ENCODE data around the gene ZNF407.

ZNF407 gene

DNA sequence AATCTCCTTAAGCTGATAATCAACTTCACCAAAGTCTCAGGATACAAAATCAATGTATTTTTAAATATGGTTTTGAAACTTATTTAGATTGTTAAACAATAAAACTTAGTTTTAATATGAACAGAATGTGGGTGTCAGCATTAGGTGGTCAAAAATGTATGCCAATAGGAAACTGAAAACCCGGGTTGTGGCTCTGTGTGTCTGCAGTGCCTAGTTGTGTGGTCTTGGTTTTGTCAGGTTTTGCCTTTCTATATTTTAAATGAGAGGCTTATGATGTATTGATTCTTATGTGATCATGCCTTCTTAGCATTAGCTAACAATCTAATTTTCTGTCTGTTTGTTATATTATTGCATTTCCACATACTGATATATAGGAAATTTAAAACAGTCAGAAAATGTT lies 227.8 kb downstream of the ZNF407 start:
- DNase-seq (ENCODE audit: low read depth in 3 of 3) = no peak

DNA sequence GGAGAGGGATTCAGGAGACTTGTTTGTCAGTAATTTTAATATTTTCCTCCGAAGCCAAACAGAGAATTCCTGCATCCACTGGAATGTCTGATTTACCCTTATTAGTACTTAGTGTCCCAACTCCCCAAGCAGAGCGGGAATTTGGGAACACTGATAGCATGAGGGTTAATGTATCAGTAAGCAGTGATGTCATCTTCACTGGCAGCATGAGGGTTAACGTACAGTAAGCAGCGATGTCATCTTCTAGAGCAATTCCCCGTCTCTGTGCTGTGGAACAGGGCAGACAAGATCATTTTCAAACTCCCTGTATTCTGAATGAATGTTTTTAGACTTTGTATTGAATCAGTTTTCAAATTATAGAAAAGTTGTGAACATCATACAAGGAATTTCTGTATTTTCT lies 228.9 kb downstream of the ZNF407 start:
- DNase-seq (ENCODE audit: low read depth in 3 of 3) = no peak

DNA sequence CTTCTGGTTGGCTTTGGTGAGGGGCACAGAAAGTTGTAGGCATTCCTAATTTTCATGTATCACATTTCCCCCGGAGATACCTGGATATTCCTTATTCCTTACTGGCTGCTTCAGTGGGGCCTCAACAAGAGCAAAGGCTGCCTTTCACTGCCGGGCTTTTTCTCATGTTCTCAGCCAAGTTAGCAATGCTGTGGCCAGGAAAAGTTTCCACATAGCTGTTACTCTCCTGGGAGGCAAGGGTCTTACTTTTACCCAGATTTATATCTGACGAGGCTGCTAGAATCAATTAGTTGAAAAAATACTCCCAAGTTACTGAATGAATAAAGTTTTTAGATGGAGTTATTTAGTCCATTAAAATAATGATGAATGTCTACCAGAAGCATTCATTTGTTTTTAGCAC lies 230.5 kb downstream of the ZNF407 start:
- DNase-seq (ENCODE audit: low read depth in 3 of 3) = no peak

DNA sequence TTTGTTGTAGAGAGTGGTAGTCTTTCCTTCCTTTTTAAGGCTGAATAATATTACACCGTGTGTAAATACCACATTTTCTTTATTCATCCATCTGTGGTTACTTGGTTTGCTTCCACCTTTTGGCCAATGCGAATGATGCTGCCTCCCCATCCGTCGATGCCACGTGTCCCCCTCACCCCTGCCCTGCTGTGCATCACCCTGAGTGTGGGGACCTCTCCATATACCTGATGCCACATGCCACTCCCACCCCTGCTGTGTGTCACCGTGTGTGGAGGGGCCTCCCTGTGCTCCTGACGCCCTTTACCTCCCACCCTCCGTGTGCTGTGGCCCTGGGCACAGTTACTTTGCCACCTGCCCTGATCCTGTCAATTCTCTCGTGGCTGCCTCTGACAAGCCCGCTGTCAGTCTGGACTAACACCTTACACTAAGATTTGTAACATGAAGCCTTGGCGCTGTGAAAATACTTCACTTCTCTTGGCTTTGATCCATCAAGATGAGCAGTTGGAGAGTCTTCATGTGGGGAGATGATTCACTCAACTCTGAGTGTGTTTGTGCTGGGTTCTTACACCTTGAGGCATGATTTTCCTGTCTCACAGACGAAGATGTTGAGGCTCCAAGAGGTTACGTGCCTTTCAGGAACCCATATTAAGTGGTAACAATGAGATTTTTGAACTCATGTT lies 234.0 kb downstream of the ZNF407 start:
- DNase-seq (ENCODE audit: low read depth in 3 of 3) = no peak

DNA sequence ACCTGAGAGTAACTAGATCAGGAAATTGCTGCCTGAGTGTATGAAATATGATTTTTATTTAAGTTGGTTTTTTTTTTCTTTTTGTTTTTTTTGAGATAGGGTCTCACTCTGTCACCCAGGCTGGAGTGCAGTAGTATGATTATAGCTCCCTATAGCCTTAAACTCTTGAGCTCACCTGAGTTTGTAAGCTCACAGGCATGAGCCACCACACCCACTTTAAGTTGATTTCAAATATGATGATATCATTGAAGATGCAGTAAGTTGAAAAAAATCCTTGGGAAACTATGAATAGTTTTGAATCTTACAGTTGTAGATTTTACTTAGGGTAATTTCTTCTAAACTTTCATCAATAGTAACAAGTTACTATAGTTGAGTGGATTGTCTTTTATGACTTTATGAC lies 234.7 kb downstream of the ZNF407 start:
- no peak for DNase-seq (ENCODE audit: low read depth in 3 of 3)

DNA sequence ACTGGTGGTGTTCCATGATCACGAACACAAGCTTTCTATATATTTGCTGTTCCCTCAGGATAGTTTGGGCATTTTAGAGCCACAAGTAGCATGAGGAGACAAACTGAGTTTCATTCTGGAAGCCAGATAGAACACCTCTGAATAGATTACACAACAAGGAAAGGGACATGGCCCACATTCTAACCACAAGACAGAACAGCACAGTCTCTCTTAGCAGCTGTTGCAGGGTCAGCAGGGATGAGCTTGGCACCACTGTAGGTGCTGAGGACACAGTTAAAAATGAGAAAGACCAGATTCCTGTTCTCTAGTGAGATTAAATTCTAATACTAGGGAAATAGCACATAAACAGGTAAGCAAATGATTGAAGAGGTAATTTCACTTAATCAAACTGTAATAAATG lies 235.3 kb downstream of the ZNF407 start:
- no peak for DNase-seq (ENCODE audit: low read depth in 3 of 3)

DNA sequence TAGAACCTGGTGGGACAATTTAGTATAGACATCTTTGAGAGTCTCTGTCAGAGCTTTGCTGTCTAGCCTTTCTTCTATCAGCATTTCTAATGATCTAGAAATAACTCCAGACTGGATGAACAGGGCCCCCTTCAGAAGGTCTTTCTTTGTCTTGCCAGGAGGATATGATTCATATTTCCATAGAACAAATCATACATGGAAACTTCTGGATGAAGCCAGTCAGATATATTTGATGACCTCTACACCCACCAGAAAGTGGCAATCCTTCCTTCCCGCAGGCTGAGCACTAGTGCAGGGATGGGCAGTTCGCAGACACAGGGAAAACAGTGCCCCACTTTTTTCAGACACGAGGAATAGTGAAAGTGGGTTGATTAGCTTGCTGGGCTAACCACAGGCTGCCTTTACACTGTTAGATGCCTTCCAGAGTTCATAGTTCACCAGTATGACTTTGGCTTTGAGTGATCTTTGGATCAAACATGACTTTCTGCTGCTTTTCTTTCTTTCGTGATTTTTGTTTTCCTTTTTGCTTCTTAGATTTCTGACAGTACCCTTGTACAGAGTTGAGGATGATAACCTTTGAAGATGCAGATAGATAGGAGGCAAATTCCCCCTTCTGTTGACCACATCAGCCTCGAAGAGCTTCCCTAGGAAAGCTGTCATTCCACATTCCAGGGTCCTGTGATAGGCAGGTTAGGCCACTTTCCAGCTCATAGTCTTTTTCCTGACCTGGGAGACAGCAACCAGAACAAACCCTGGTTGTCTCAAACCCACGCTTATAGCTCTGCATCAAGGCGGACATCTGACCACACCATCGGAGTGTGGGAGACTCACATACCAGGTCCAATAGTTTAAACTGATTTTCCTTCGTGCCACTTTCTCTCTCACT lies 237.0 kb downstream of the ZNF407 start:
- DNase-seq (ENCODE audit: low read depth in 3 of 3) = no peak

GRCh38 chr18:74836296-74837139 lies 238.8 kb downstream of the ZNF407 start:
- no peak for DNase-seq (ENCODE audit: low read depth in 3 of 3)

DNA sequence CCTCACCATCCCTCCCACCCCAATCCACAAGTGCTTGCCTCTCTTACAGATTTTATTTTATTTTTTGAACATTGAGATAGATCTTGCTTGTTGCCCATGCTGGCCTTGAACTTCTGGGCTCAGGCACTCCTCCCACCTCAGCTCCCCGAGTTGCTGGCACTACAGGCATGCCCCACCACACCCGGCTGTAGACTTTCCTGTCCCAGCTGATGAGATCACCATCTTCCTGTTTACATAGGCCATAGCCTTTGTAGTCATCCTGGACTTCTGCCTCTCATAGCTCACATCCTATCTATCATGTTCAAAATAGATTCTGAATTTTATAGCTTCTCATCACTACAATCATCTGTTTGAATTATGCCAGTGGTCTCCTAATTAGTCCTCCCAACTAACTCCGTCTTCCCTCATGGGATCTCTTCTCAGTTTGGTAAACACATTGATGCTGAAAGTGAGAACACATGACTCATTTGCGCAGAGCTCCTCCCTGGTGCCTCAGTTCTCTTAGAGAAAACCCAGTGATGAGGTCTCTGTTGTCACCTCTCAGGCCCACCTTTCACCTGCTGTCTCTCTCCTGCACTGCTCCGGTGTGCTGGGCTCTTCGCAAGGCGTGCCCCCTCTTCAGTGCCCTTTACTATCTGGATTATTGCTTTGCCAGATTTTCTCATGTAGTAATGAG lies 243.0 kb downstream of the ZNF407 start:
- DNase-seq (ENCODE audit: low read depth in 3 of 3) = no peak

DNA sequence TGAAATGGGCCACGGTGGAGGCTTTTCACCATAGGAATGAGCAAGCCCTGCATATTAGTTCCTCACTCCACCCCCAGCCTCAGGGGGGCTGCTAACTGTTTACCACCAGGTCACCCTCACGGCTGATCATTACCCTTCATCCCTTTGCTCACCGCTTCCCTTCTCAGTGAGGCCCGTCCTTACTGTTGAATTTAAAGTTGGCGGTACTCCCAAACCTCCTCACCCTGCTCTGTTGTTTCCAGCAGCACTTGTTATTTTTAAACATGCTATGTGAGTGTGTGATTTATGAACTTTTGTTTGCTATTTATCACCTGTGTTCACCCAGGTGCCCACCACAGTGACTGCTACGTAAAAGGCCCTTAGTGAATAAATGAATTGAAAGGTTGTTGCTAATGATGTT lies 243.6 kb downstream of the ZNF407 start:
- no peak for DNase-seq (ENCODE audit: low read depth in 3 of 3)

DNA sequence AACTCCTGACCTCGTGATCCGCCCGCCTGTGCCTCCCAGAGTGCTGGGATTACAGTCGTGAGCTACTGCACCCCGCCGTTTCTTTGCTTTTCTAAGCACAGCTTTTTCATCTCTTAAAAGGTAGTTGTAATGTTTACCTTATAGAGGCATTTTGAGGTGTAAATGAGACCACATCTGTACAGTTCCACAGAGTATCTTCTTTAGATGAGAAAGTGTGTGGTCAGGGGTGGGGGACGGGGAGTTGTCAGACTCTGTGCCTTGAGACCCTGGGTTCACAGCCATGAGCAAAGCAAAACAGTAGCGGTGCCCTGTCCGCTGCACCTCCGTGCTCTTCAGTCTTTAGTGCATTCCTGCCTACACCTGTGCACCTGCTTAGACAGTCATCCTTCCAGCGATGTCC lies 251.6 kb downstream of the ZNF407 start:
- no peak for DNase-seq (ENCODE audit: low read depth in 3 of 3)

DNA sequence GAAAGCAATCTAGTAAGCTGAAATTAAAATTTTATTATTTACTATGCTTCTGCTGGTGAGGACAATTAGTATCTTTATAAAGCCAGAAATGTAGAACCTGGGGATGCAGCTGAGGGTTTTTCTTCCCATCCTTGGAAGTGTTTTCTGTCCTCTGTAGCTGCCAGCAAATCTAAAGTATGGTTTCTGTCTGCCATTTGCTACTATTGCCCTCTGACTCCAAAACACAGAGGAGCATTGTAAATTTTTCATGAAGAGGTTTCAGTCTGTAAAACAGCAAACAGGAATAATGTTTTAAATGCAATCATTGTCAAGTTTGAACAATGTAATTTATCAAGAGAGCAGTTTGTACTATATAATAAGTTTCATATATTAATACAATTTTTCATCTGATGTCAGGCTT lies 258.8 kb downstream of the ZNF407 start:
- no peak for DNase-seq (ENCODE audit: low read depth in 3 of 3)

DNA sequence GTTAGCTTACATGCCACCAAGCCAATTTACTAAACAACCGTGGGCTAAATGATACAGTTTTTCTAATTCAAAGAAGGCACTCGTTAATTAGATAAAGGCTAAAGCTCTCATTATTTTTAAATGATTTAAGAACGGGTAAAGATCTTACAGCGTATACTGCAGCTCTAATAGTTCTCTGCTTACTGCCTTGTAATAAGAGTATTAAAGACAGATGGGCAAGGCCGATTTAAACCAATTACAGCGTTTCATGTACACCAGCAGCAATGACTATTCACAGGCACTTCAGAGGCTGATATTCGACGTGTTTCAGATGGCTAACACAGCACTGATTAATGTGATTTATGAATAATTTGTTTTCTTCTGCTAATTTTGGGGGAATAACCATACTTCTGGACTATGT lies 259.3 kb downstream of the ZNF407 start:
- DNase-seq (ENCODE audit: low read depth in 3 of 3) = no peak

- no peak for DNase-seq (ENCODE audit: low read depth in 3 of 3)
Measured at GRCh38 chr18:74857901-74858300, 260.2 kb downstream of the ZNF407 start.

DNA sequence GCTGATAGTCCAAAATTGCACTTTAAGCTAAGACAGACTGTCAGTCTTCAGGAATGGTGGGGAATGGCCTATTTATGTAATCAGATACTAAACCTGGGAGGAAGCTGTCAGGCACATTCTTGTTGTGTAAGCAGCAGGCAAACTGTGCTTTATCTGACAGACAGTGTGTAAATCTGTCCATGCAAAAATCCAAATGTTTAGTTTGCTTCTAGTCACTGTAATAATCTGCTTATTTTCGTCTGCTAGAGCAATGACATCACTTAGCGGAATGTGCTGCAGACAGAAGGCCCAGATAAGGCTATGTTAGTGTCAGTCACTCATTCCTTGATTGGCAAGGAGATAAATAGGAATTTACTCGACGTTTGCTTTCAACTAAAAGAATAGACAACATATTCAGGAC lies 263.5 kb downstream of the ZNF407 start:
- DNase-seq (ENCODE audit: low read depth in 3 of 3) = no peak

DNA sequence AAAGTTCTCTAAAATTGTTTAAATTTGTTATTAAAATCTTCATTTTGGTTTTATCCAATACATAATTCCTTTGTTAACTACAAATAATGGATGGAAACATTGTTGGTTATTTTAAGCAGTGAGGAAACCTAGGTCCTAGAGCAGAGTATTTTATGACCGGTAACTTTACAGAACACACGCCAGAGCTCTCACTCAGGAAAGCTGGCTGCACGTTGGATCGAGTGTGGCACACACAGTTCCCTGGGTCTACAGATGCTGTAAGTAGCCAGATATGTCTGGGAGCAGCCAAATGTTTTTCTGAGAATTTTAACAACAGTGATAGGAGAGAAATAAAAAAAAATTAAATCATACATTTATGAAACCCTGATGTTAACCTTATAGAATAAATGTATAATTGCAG lies 264.4 kb downstream of the ZNF407 start:
- DNase-seq (ENCODE audit: low read depth in 3 of 3) = no peak

DNA sequence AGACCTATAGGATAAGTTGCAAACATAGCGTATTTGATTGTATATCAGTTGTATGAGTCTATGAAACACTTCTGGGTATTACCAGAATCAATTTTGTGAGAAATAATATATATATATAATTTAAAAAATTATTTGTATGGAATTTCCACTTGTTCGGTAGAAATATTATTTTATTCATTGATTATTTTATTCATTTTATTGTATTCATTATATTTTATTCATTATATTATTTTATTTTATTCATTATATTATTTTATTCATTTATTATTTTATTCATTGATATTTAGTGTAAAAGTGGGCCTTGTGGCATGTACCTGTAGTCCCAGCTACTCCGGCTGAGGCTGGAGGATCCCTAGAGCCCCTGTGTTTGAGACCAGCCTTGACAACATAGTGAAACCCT lies 268.9 kb downstream of the ZNF407 start:
- no peak for DNase-seq (ENCODE audit: low read depth in 3 of 3)

DNA sequence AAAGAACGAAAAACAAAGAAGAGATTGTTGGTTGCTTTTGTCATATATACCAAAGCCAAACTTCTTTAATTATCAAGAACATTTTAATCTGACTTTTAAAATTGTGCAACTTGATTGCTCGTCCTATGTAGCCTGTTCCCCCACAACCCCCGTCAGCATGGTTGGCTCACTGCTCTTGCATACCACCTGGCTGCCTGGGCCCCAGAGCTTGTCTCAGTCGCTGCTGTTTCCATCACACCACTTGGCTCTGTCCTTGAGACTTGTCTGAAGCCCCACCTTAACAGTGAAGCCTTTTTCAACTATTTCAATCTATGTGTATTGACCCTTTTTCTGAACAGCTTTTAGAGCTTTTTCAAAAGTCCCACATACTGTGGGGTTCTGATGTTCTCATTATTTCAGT lies 270.8 kb downstream of the ZNF407 start:
- DNase-seq (ENCODE audit: low read depth in 3 of 3) = no peak

- no peak for DNase-seq (ENCODE audit: low read depth in 3 of 3)
Measured at GRCh38 chr18:74869904-74870863, 272.5 kb downstream of the ZNF407 start.

DNA sequence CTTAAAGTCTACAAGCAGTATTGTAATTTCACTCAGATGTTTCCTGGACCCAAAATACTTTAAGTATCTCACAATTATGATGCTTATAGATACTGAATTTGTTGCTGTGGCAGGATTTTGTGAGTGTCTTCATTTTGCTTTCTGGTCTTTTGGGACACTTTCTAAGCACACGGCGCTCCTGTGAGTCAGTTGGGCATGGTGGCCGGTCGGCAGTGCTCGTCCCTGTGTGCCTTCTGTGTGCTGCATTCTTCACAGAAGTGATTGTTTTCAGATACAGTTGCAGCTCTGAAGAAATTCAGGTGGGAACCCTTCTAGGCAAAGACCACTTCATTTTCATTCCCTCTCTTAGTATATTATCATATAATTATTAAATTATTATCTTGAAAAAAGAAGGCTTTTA lies 273.3 kb downstream of the ZNF407 start:
- no peak for DNase-seq (ENCODE audit: low read depth in 3 of 3)

DNA sequence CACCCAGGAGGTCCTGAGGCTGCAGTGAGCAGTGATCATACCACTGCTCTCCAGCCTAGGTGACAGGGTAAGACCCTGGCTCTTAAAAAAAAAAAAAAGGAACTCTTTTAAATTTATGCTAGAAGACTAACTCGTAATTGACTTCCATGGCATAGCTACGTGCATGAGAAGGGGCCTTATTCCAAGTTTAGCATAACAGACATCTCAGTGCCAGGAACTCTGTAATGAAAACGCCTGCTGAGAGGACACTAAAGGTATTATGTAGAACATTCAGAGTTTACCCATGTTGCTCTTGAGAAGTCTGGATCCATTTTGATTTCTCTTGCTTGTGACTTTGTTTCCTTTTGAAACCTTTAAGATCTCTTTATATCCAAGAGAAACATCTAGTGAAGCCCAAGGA lies 276.0 kb downstream of the ZNF407 start:
- no peak for DNase-seq (ENCODE audit: low read depth in 3 of 3)
